GM18507 (cell line): Measurements from ENCODE around the gene PRAC1.

Experiments used
- DNase-seq: peaks from one replicate; pipeline ENCODE4 v3.0.0; 2011; ENCODE audit warnings: low read depth; ENCODE audit not compliant: insufficient read length; ENCODE audit errors: extremely low spot score
- FAIRE-seq: peaks from 2 replicates; lab custom pipeline; 2011; peaks lifted over from hg19 to GRCh38; lab: Jason Lieb, UNC

The PRAC1 gene

GRCh38 chr17:48748718-48749566 lies 26.6 kb upstream of the PRAC1 start:
- DNase-seq (no peak), FAIRE-seq (no peak)

- FAIRE-seq (no peak), DNase-seq (no peak)
These were observed 25.4 kb upstream of the PRAC1 start for GRCh38 chr17:48747445-48748363.

- no peak for FAIRE-seq
These were observed 24.7 kb upstream of the PRAC1 start for GRCh38 chr17:48746916-48747444.

GRCh38 chr17:48745381-48746275 lies 23.3 kb upstream of the PRAC1 start:
- DNase-seq (no peak), FAIRE-seq (no peak)

More at GRCh38 chr17:48746916-48747444, 24.7 kb upstream of the PRAC1 start:
- no peak for DNase-seq

- DNase-seq (no peak), FAIRE-seq (no peak)
These were observed 18.2 kb upstream of the PRAC1 start for GRCh38 chr17:48740537-48740936.

- FAIRE-seq (no peak), DNase-seq (no peak)
These were observed 16.6 kb upstream of the PRAC1 start for GRCh38 chr17:48738803-48739526.

- FAIRE-seq (no peak), DNase-seq (no peak)
These were observed 16.1 kb upstream of the PRAC1 start for GRCh38 chr17:48738424-48738802.

GRCh38 chr17:48737330-48738043 lies 15.2 kb upstream of the PRAC1 start:
- FAIRE-seq = no peak

GRCh38 chr17:48735062-48735351 lies 12.7 kb upstream of the PRAC1 start:
- no peak for FAIRE-seq
- DNase-seq = no peak

More at GRCh38 chr17:48737330-48738043, 15.2 kb upstream of the PRAC1 start:
- DNase-seq = no peak

- FAIRE-seq (no peak), DNase-seq (no peak)
These were observed 12.2 kb upstream of the PRAC1 start for GRCh38 chr17:48734333-48735061.

- FAIRE-seq (no peak), DNase-seq (no peak)
These were observed 11.5 kb upstream of the PRAC1 start for GRCh38 chr17:48733632-48734328.

- FAIRE-seq = no peak
These were observed 10.6 kb upstream of the PRAC1 start for GRCh38 chr17:48732688-48733629.

GRCh38 chr17:48731355-48731754 lies 9.0 kb upstream of the PRAC1 start:
- FAIRE-seq = no peak
- DNase-seq = no peak

More at GRCh38 chr17:48732688-48733629, 10.6 kb upstream of the PRAC1 start:
- no peak for DNase-seq

GRCh38 chr17:48730240-48730550 lies 7.9 kb upstream of the PRAC1 start:
- FAIRE-seq = no peak
- DNase-seq = no peak

GRCh38 chr17:48729335-48730239 lies 7.3 kb upstream of the PRAC1 start:
- DNase-seq = no peak
- FAIRE-seq = no peak
